H1 (cell line): ENCODE measurements around the gene SH2D5.

Source experiments
- CTCF ChIP-seq, 3 experiments: IDR thresholded peaks; 1 replicate in 2 of 3; 2 replicates in 1 of 3; pipeline versions ENCODE4 v1.5.1 to v1.6.1; 2011; ENCODE audit warnings: low read length in 3 of 3, mild to moderate bottlenecking in 3 of 3, inconsistent platforms in 2 of 3, low read depth in 1 of 3, moderate library complexity in 1 of 3; ENCODE audit not compliant: insufficient read depth in 1 of 3; ENCODE audit errors: control extremely low read depth in 1 of 3
- EZH2 ChIP-seq: fragments of 200-600 bp; sonication (generic); IDR thresholded peaks from 2 replicates; pipeline ENCODE4 v1.7.1; 2012; ENCODE audit warnings: low read depth, mild to moderate bottlenecking, moderate library complexity, low read length, inconsistent platforms; ENCODE audit not compliant: severe bottlenecking
- HDAC2 ChIP-seq, 2 experiments: fragments of 300-600 bp in 1 of 2; sonication (generic) in 1 of 2; IDR thresholded peaks; 2 replicates each; pipeline ENCODE4 v1.6.1; 2011 to 2012; ENCODE audit warnings: low read depth in 2 of 2, low read length in 2 of 2, mild to moderate bottlenecking in 2 of 2, moderate library complexity in 2 of 2, borderline replicate concordance in 1 of 2, inconsistent platforms in 1 of 2
- MAFK ChIP-seq: IDR thresholded peaks from 2 replicates; pipeline ENCODE4 v1.6.1; 2012; ENCODE audit warnings: low read depth, mild to moderate bottlenecking, improper control_type of control experiment, low read length
- POLR2AphosphoS5 ChIP-seq: IDR thresholded peaks from 2 replicates; pipeline ENCODE4 v1.6.1; 2011; ENCODE audit warnings: low read depth, low read length
- RFX5 ChIP-seq: IDR thresholded peaks from 2 replicates; pipeline ENCODE4 v1.6.1; 2011; ENCODE audit warnings: low read depth, low read length, improper control_type of control experiment, borderline replicate concordance
- SIN3A ChIP-seq, 2 experiments: IDR thresholded peaks in 1 of 2; conservative IDR thresholded peaks in 1 of 2; 2 replicates each; pipeline ENCODE4 v1.6.1; 2011 to 2012; ENCODE audit warnings: low read length in 2 of 2, improper control_type of control experiment in 1 of 2, low read depth in 1 of 2, mild to moderate bottlenecking in 1 of 2
- SRF ChIP-seq: IDR thresholded peaks from 2 replicates; pipeline ENCODE4 v1.6.1; 2011; ENCODE audit warnings: mild to moderate bottlenecking, low read depth, low read length, moderate library complexity

DNA sequence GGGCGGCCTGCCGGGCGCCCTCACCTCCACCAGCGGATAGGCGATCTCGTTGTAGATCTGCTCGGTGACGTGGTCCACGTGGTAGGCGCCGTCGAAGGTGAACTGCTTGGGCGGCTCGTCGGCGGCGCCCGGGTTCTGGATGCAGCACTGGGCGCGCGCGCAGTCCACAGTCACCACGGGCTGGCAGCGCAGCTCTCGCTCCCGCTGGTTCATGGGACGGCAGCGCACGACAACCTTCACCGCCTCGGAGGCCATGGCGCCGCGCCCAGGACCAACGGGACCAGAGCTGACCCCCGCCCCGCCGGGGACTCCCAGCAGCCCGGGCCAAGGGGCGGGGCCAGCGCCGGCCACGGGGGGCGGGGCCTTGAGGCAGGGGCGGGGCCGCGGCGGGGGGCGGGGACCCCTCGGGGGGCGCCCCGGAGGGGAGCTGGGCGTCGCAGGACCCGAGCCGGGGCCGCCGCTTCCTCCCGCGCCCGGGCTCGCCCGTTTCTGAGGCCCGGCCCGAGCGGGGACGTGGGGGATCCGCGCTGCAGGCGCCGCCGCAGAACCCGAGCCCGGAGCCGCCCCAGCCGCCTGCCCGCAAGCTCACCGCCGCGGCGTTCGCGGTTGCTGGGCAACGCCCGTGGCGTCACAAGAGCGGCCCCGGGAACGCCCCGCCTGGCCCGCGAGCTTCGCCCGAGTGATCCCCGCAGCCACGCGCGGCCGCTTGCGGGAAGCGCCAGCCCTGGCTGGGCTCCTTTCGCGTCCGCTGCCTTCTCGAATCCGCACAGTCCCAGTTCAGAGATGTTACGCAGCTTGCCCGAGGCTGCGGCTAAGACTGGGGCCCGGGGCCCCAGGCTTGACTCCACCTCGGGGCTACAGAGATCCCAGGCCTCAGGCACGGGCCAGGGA, 14.8 kb downstream of the SH2D5 start, which contains the start of gene KIF17:
- TF ChIP-seq MAFK (no peak), CTCF (IDR thresholded peaks at IDR 0.05; ENCODE audit: control extremely low read depth in 1 of 3, insufficient read depth in 1 of 3, low read depth in 1 of 3, low read length in 3 of 3) (no peak), RFX5 (no peak), POLR2AphosphoS5 (no peak), HDAC2 (IDR thresholded peaks at IDR 0.05; ENCODE audit: borderline replicate concordance in 1 of 2, low read depth in 2 of 2, low read length in 2 of 2) (no peak), EZH2 (no peak), SRF (no peak), SIN3A (conservative IDR thresholded peaks at IDR 0.05 in 1 of 2, IDR thresholded peaks at IDR 0.05 in 1 of 2; ENCODE audit: low read depth in 1 of 2, low read length in 2 of 2) (peak; percentile 44 to 45; a peak in 1 of 4 replicates)
